ENCODE measurements around the gene FANCE. TPM values are rescaled to one million over a fixed set of nuclear protein-coding genes. Genes with fewer than 3 reads are reported as not detected.

The FANCE gene
- total RNA-seq, 1 experiment from 2014 or later, result 12.4 TPM

DNA sequence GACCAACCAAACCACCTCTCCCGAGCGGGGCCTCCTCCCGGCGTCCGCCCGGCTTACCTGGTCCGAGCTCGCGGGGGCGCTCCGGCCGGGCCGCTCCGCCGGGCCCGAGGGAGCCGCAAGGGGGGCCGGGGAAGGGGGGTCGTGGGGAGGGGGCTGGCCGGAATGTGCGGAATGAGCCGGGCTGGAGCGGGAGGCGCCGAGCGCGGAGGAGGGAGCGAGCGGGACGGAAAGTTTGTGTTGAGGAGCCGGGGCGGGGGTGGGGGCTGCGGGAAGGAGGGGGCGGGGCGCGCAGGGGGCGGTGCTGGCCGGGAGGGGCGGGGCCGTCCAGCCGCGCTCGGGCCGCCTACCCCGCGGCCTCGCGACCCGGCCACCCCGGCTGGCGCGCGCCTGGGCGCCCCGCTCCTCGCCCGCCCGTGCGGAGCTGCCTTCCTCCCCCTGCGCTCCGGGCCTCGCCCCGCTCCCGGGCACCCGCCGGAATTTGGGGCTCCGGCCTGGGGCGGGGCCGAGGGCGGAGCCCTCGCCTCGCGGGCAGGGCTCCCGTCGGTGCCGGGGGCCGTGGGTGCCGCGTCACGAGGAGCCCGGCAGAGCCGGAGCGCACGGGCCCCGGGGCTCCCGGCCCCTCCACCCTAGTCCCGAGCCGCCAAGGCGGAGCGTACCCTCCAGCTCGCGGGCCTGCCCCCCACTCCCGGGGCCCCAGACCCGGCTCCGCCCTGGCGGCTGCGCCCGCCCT is 44.9 kb downstream of the FANCE start, which contains the start of gene TEAD3:
TSS of gene TEAD3 (minus strand) at position 239 of the 730 bp plus-strand sequence.
- Histone ChIP-seq H3K36me3 (ENCODE audit: control insufficient read depth, insufficient read depth, low read length) (no peaks in the 10 kb centered on the region; the same call in 1 of the 2 replicates), H3K9me3 (no peaks in the 10 kb centered on the region), H3K27me3 (replicated peaks; ENCODE audit: control insufficient read depth, insufficient read depth, low read length) (no peaks in the 10 kb centered on the region), H3K4me3 (ENCODE audit: low read depth, low read length) (peak within 1 kb of the TSS; percentile 91), H3K4me1 (peaks cover 49% of the 10 kb centered on the region)
- peaks cover 19% of the 10 kb centered on the region for H3K4me1 Mint-ChIP-seq (ENCODE audit: low read depth, unreplicated experiment)
- peak within 1 kb of the TSS; percentile 90 for H3K4me3 Mint-ChIP-seq (ENCODE audit: unreplicated experiment)
- no peaks in the 10 kb centered on the region for H3K9me3 Mint-ChIP-seq (ENCODE audit: unreplicated experiment)
- ChIA-PET CTCF (interaction anchor here (0.7 to 1.3 kb wide), 3 partner anchors 26 to 82 kb away, joined by 3 read pairs; partner anchors contain the start of gene RPL10A), POLR2A (interaction anchor here (0.5 to 2.6 kb wide), 5 partner anchors 10 to 179 kb away, joined by 3 to 23 read pairs (median 5); no protein-coding TSS in a partner anchor)
- no peaks in the 10 kb centered on the region for H3K27me3 Mint-ChIP-seq (ENCODE audit: insufficient read depth, unreplicated experiment)
- no TSS peak for BruUV-seq (replicated peaks)
- H3K36me3 Mint-ChIP-seq (ENCODE audit: insufficient read depth, unreplicated experiment), result peaks cover 7% of the 10 kb centered on the region
- intact Hi-C loops (cut with micrococcal nuclease; ENCODE audit: unreplicated experiment), result loop anchor here (1.0 kb wide), 1 partner anchor 11 kb away; no protein-coding TSS in a partner anchor
- TF ChIP-seq, protein P1, sequence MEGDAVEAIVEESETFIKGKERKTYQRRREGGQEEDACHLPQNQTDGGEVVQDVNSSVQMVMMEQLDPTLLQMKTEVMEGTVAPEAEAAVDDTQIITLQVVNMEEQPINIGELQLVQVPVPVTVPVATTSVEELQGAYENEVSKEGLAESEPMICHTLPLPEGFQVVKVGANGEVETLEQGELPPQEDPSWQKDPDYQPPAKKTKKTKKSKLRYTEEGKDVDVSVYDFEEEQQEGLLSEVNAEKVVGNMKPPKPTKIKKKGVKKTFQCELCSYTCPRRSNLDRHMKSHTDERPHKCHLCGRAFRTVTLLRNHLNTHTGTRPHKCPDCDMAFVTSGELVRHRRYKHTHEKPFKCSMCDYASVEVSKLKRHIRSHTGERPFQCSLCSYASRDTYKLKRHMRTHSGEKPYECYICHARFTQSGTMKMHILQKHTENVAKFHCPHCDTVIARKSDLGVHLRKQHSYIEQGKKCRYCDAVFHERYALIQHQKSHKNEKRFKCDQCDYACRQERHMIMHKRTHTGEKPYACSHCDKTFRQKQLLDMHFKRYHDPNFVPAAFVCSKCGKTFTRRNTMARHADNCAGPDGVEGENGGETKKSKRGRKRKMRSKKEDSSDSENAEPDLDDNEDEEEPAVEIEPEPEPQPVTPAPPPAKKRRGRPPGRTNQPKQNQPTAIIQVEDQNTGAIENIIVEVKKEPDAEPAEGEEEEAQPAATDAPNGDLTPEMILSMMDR (IDR thresholded peaks at IDR 0.05; ENCODE audit: insufficient read depth in 1 of 2, low read depth in 1 of 2, low read length in 1 of 2, severe bottlenecking in 1 of 2, unreplicated experiment in 1 of 2), result no peak
- DNase-seq, result peak; percentile 88 to 89
- H3K27ac Mint-ChIP-seq (ENCODE audit: unreplicated experiment), result peak within 1 kb of the TSS; percentile 84

DNA sequence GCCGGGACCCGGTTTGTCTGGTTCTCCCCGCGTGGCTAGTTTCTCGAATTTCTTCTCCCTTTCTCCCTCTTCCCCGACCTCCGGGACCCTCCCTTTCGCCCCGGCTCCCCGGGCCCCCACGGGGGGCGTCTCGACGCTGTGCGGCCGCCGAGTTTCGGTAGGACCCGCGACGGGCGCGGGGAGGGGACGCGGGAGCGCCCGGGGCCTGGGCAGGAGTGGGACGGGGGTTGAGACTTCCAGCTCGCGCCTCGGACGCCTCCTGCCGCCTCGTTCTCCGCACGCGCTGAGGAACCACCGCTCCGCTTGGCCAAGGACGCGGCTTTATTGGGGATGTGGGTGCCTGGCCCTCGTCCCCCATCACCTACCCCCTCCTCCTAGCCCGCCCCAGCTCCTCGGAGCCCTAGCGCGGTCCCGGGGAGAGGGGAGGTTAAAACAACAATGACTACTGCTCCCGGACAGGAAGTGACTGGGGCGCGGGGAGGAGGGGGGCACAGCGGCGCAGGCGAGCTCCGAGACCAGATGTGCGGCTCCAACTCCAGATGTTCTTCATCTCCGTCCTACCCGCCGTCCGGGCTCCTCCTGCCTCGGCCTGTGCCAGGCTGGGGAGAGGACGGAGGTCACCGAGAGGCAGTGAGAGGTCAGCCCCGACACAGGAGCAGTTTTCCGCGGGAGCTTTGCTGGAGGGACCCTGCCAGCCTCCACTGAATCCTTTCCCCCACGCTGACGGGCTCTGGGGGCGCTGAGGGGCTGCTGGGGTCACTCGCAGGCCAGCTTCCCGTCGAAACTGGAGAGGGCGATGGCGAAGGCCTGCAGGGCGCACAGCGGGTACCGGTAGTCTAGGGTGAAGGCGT is 45.7 kb downstream of the FANCE start:
- Mint-ChIP-seq H3K9me3 (ENCODE audit: unreplicated experiment) (no peaks in the 10 kb centered on the region), H3K27ac (ENCODE audit: unreplicated experiment) (peak overlapping the region; percentile 84), H3K27me3 (ENCODE audit: insufficient read depth, unreplicated experiment) (no peaks in the 10 kb centered on the region), H3K4me1 (ENCODE audit: low read depth, unreplicated experiment) (peaks cover 13% of the 10 kb centered on the region), H3K4me3 (ENCODE audit: unreplicated experiment) (peak overlapping the region; percentile 90), H3K36me3 (ENCODE audit: insufficient read depth, unreplicated experiment) (peaks cover 7% of the 10 kb centered on the region)
- intact Hi-C loops (cut with micrococcal nuclease; ENCODE audit: unreplicated experiment), result loop anchor here (1.0 kb wide), 1 partner anchor 11 kb away; no protein-coding TSS in a partner anchor
- H3K36me3 ChIP-seq (ENCODE audit: control insufficient read depth, insufficient read depth, low read length), result no peaks in the 10 kb centered on the region; the same call in 1 of the 2 replicates
- H3K9me3 ChIP-seq, result no peaks in the 10 kb centered on the region
- peak overlapping the region; percentile 91 for H3K4me3 ChIP-seq (ENCODE audit: low read depth, low read length)
- BruUV-seq (replicated peaks), result no TSS peak
- TF ChIP-seq, protein P1 (IDR thresholded peaks at IDR 0.05; ENCODE audit: insufficient read depth in 1 of 2, low read depth in 1 of 2, low read length in 1 of 2, severe bottlenecking in 1 of 2, unreplicated experiment in 1 of 2), result no peak
- POLR2A ChIA-PET, result interaction anchor here (0.6 to 2.6 kb wide), 4 partner anchors 11 to 179 kb away, joined by 4 to 23 read pairs (median 12); no protein-coding TSS in a partner anchor
- H3K27me3 ChIP-seq (replicated peaks; ENCODE audit: control insufficient read depth, insufficient read depth, low read length), result no peaks in the 10 kb centered on the region
- CTCF ChIA-PET, result interaction anchor here (0.7 kb wide), 1 partner anchor 25 kb away, joined by 3 read pairs; no protein-coding TSS in a partner anchor
- peaks cover 41% of the 10 kb centered on the region for H3K4me1 ChIP-seq
- DNase-seq, result peak; percentile 62 to 69

Data from Caco-2 (cell line).